Measurements from ENCODE around the gene ZNF20.

DNA sequence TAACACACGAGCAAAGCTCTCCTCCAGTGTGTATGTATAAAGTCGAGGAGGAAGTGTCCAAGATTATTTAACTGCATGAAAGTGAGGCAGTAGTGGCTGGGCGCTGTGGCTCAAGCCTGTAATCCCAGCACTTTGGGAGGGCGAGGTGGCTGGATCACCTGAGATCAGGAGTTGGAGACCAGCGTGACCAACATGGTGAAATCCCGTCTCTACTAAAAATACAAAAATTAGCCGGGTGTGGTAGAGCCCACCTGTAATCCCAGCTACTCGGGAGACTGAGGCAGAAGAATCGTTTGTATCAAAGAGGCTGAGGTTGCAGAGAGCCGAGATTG is 1.2 kb upstream of the ZNF20 start:
- TF ChIP-seq CTCF (IDR thresholded peaks at IDR 0.05) (no peak), POLR2AphosphoS5 (IDR thresholded peaks at IDR 0.05) (no peak)

Data from stomach (tissue), 4 donors.